OCI-LY7 (cell line): ENCODE measurements around the gene TTC7B. TPM values are rescaled to one million over a fixed set of nuclear protein-coding genes. Genes with fewer than 3 reads are reported as not detected.

Source experiments
- BruUV-seq: library from RNA; stranded (reverse); fragments of 400-500 nt; replicated peaks from 2 replicates; lab custom pipeline; 2021; lab: Mats Ljungman, UMichigan
- CTCF ChIA-PET: fragments of 300-600 bp; sonication (Branson Sonifier 250); formaldehyde crosslinking; loops from one replicate; lab custom pipeline; 2022; ENCODE audit warnings: antibody characterized with exemption; ENCODE audit not compliant: unreplicated experiment; lab: Charles Lee
- POLR2A ChIA-PET: fragments of 300-600 bp; sonication (Branson Sonifier 250); formaldehyde crosslinking; loops from one replicate; lab custom pipeline; 2022; ENCODE audit warnings: antibody characterized with exemption; lab: Charles Lee
- DNase-seq: peaks from one replicate; pipeline ENCODE4 v3.0.0-alpha.2; 2015; ENCODE audit warnings: low spot score
- H2AFZ ChIP-seq: fragments of 200-600 bp; sonication (generic), shearing (Covaris generic); 2 replicates; pipeline ENCODE4 v1.6.1; 2014; ENCODE audit warnings: mild to moderate bottlenecking, antibody characterized with exemption, low read length, moderate library complexity
- H3K27ac ChIP-seq: fragments of 200-600 bp; sonication (generic); 2 replicates; pipeline ENCODE4 v1.5.1; 2014; ENCODE audit warnings: mixed run types, low read depth, mild to moderate bottlenecking, moderate library complexity, low read length, inconsistent platforms; ENCODE audit not compliant: poor library complexity, severe bottlenecking
- H3K36me3 ChIP-seq: fragments of 200-600 bp; sonication (generic); 2 replicates; pipeline ENCODE4 v1.6.1; 2014; ENCODE audit warnings: mild to moderate bottlenecking, antibody characterized with exemption, low read length, moderate library complexity, mixed read lengths; ENCODE audit not compliant: insufficient read depth
- H3K4me1 ChIP-seq: fragments of 200-600 bp; sonication (generic); 2 replicates; pipeline ENCODE4 v1.5.1; 2014; ENCODE audit warnings: mild to moderate bottlenecking, low read length; ENCODE audit not compliant: insufficient read depth, poor library complexity, severe bottlenecking
- H3K4me2 ChIP-seq: fragments of 200-600 bp; sonication (generic); 2 replicates; pipeline ENCODE4 v1.6.1; 2014; ENCODE audit warnings: mild to moderate bottlenecking, low read length
- H3K4me3 ChIP-seq: fragments of 200-600 bp; sonication (generic); 2 replicates; pipeline ENCODE4 v1.5.1; 2014; ENCODE audit warnings: mild to moderate bottlenecking, low read depth, low read length; ENCODE audit not compliant: poor library complexity, severe bottlenecking
- H3K79me2 ChIP-seq: fragments of 200-600 bp; sonication (generic); 2 replicates; pipeline ENCODE4 v1.6.1; 2016; ENCODE audit warnings: low read depth, mild to moderate bottlenecking, low read length, moderate library complexity, mixed read lengths; ENCODE audit not compliant: insufficient read depth
- H3K9me2 ChIP-seq: fragments of 200-600 bp; sonication (generic); 2 replicates; pipeline ENCODE4 v1.6.1; 2016; ENCODE audit warnings: mild to moderate bottlenecking, low read length, mixed read lengths; ENCODE audit not compliant: insufficient read depth
- H3K9me3 ChIP-seq: fragments of 200-600 bp; sonication (generic); 2 replicates; pipeline ENCODE4 v1.6.1; 2014; ENCODE audit warnings: mild to moderate bottlenecking, mixed run types, low read length, mixed read lengths
- H4K20me1 ChIP-seq: fragments of 200-600 bp; sonication (generic); 2 replicates; pipeline ENCODE4 v1.6.1; 2014; ENCODE audit warnings: mild to moderate bottlenecking, antibody characterized with exemption, low read length, moderate library complexity, mixed read lengths; ENCODE audit not compliant: insufficient read depth
- EZH2phosphoT487 ChIP-seq: fragments of 200-600 bp; sonication (generic); IDR thresholded peaks from 2 replicates; pipeline ENCODE4 v1.6.1; 2018; ENCODE audit warnings: low read depth, borderline replicate concordance, mild to moderate bottlenecking, mixed run types, antibody characterized with exemption, low read length, moderate library complexity, mixed read lengths
- intact Hi-C: fragments of 100-400 bp; cut with micrococcal nuclease; formaldehyde crosslinking; loops from one replicate; pipeline ENCODE4 v1.10.0; 2022; ENCODE audit not compliant: unreplicated experiment
- total RNA-seq, 2 experiments: library from RNA; depleted of rRNA in 1 of 2; stranded (reverse); fragments of >200 nt in 1 of 2; shearing (Covaris generic) in 1 of 2; gene quantifications; 2 replicates each; pipeline ENCODE4 v1.2.3, GENCODE V29; 2014 to 2022
- TF ChIP-seq, protein P1 (sequence below): fragments of 200-600 bp; sonication (generic); conservative IDR thresholded peaks from 2 replicates; pipeline ENCODE4 v1.5.1; 2014; ENCODE audit warnings: mild to moderate bottlenecking, antibody characterized with exemption, low read length, moderate library complexity, mixed read lengths

Gene TTC7B
- total RNA-seq, 2 experiments from 2014 or later = 0.19 to 0.51 TPM

DNA sequence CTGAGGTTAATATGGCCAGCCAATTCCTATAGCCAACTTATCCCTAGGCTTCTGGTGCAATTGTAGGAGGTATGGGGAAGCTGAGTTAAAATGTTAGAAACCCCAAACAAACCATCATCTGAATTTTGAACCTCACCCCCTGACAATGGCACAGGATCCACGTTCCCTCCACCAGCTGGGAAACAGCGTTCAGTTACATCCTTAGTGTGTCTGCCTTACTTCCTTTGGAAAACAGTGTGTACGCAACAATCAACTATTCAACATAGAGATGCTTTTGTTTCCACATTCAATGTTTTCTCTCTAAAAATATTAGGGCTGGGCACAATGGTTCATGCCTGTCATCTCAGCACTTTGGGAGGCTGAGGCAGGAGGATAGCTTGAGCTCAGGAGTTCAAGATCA is 203.4 kb downstream of the TTC7B start:
- no TSS peak for BruUV-seq
- H3K4me3 ChIP-seq = no peak overlapping the region
- intact Hi-C loops = no loop called here
- H3K27ac ChIP-seq = no peak overlapping the region
- no peaks in the 10 kb centered on the region for H3K9me3 ChIP-seq
- no peaks in the 10 kb centered on the region for H3K79me2 ChIP-seq
- TF ChIP-seq EZH2phosphoT487 = no peak
- TF ChIP-seq, protein P1, sequence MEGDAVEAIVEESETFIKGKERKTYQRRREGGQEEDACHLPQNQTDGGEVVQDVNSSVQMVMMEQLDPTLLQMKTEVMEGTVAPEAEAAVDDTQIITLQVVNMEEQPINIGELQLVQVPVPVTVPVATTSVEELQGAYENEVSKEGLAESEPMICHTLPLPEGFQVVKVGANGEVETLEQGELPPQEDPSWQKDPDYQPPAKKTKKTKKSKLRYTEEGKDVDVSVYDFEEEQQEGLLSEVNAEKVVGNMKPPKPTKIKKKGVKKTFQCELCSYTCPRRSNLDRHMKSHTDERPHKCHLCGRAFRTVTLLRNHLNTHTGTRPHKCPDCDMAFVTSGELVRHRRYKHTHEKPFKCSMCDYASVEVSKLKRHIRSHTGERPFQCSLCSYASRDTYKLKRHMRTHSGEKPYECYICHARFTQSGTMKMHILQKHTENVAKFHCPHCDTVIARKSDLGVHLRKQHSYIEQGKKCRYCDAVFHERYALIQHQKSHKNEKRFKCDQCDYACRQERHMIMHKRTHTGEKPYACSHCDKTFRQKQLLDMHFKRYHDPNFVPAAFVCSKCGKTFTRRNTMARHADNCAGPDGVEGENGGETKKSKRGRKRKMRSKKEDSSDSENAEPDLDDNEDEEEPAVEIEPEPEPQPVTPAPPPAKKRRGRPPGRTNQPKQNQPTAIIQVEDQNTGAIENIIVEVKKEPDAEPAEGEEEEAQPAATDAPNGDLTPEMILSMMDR = no peak
- POLR2A ChIA-PET = no interaction called here
- no peaks in the 10 kb centered on the region for H3K9me2 ChIP-seq
- H3K4me2 ChIP-seq = no peak overlapping the region
- H2AFZ ChIP-seq = no peak overlapping the region
- CTCF ChIA-PET = no interaction called here
- H3K4me1 ChIP-seq = no peaks in the 10 kb centered on the region
- DNase-seq = no peak
- H4K20me1 ChIP-seq = no peaks in the 10 kb centered on the region
- no peaks in the 10 kb centered on the region for H3K36me3 ChIP-seq

DNA sequence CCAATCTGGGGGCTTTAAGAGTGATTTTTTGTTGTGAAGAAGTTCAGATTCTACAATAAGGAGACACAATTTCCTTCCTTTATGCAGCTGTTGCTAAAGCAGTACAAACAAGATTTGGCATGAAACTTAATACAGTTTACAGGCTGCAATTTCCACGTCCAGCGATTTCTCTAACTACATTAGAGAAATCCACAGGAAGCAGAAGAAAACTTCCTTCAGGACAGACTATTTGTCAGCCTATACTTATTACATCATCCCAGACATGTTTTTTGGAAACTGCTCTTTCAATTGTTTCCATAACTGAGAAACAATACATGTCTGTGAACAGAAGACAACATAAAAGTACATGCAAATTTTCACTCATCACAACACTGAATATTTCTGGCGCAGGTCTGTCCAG is 204.3 kb downstream of the TTC7B start:
- BruUV-seq = no TSS peak
- ChIA-PET POLR2A (no interaction called here), CTCF (no interaction called here)
- Histone ChIP-seq H3K4me2 (no peak overlapping the region), H3K79me2 (no peaks in the 10 kb centered on the region), H3K4me3 (no peak overlapping the region), H3K4me1 (no peaks in the 10 kb centered on the region), H3K9me3 (no peaks in the 10 kb centered on the region), H4K20me1 (no peaks in the 10 kb centered on the region), H2AFZ (no peak overlapping the region), H3K9me2 (no peaks in the 10 kb centered on the region), H3K36me3 (no peaks in the 10 kb centered on the region), H3K27ac (no peak overlapping the region)
- intact Hi-C loops = no loop called here
- TF ChIP-seq, protein P1 = no peak
- TF ChIP-seq EZH2phosphoT487 = no peak
- no peak for DNase-seq

DNA sequence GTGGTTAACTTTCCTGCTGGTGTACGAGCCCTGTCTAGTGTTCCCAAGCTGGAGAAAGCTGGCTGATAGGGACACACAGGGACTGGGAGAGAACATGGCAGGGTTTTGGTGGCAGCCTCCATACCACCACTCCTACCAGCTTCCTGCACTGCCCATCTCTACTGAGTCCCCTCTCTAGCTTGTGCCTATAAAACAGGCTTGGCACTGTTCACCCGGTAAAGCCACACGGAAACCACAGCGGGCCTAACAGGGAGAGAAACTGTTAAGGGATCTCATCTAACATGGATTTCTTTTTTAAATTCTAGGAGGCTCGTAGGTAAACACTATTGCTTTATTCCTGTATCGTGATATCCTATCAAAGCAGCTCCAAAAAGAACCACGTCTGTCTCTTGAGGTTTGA is 204.7 kb downstream of the TTC7B start:
- Histone ChIP-seq H2AFZ (no peak overlapping the region), H3K4me2 (no peak overlapping the region), H3K4me1 (no peaks in the 10 kb centered on the region), H3K9me2 (no peaks in the 10 kb centered on the region), H3K9me3 (no peaks in the 10 kb centered on the region), H4K20me1 (no peaks in the 10 kb centered on the region), H3K36me3 (no peaks in the 10 kb centered on the region), H3K4me3 (no peak overlapping the region), H3K79me2 (no peaks in the 10 kb centered on the region), H3K27ac (no peak overlapping the region)
- no peak for TF ChIP-seq EZH2phosphoT487
- TF ChIP-seq, protein P1 = no peak
- no TSS peak for BruUV-seq
- ChIA-PET POLR2A (no interaction called here), CTCF (no interaction called here)
- DNase-seq = no peak
- intact Hi-C loops = no loop called here
